CD4-positive, alpha-beta T cell treated with Interferon alpha-2 for 1 hour (primary cell): ENCODE measurements around the gene ANTXR1.

ENCODE experiments used
- DNase-seq, 2 donors: peaks; one replicate each; pipeline ENCODE4 v3.0.0-alpha.2; 2020 to 2022

Gene ANTXR1

DNA sequence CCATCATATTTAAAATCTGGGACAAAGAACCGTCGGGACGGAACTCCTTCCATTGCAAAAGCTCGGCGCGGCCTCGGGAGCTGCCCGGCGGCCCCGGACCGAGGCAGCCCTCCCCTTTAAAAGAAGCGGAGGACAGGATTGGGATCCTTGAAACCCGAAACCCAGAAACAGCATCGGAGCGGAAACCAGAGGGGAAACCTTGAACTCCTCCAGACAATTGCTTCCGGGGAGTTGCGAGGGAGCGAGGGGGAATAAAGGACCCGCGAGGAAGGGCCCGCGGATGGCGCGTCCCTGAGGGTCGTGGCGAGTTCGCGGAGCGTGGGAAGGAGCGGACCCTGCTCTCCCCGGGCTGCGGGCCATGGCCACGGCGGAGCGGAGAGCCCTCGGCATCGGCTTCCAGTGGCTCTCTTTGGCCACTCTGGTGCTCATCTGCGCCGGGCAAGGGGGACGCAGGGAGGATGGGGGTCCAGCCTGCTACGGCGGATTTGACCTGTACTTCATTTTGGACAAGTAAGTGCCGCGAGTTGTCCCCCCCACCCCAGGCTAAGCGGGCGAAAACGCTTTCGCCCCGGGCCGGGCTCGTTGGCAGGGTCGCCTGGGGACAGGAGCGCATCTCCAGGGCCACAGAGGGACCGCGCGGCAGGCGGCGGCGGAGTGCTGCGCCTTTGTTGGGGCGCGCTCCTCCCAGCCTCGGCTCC lies at the start of gene ANTXR1:
ANTXR1 (plus strand) TSS at position 38 of the 698 bp plus-strand sequence; CDS start at position 359, 321 bp downstream.
- DNase-seq: no peak

DNA sequence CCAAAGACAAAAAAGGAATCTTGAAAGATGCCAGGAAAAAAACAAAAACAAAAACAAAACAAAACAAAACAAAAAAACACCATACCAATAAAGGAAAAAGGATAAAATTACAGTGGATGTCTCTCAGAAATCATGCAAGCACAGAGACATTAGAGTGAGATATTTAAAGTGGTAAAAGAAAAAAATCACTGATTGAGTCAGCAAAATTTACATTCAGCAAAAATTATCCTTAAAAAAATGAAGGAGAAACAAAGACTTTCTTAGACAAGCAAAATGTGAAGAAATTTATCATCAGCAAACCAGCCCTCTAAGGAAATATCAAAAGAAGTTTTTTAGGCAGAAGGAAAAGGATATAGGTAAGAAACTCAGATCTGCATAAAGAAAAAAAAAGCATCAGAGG lies 48.7 kb upstream of the ANTXR1 start:
- no peak for DNase-seq

DNA sequence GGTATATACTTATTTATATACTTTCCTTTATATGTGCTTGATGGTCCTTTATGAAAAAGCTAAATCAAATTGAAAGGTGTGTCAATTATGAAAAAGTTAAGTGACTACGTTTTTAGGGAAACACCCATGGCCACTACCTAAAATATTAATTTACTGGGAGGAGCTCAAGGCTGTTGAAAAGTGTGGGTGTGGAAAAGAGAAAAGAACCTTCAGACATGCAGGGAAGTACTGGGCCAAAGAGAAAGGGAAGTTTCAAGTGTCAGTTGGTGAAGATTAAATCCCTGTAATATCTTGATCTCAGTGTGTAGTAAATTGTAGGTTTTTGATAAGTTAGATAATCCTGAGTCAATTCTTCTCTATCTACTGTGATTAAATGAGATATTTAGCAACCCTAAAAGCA lies 44.8 kb upstream of the ANTXR1 start:
- no peak for DNase-seq

DNA sequence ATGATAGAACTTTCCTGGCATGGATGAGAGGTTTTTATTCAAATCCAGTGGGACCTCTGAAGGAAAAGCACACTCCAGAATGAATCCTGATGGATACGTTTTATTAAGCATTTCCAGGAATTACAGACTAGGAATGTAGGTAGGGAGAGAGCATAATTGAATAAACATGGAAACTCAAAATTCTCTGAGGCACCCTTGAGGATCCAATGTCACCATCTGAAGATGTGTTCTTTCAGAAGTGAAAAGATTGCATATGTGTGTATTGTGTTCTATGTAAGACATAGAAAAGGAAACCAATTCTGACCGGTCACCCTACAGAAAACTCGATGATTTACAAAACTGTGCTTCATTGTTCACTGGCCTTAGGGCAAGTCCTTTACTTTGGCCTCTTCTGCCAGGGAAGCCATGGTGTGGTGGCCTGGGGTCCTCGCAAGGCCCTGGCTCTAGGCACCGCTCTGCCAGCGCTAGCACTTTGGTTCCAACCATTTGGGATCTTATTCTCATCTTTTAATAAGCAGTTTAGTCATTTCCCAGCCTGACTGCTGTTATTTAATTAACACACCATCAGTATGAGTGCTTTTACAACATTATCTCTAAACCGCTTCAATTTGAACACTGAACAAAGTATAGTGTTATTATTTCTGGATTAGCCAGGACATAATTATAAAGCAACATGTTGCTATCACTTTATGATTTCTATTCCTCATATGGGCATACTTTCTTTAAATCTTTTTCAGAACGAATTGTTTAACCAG lies 43.1 kb upstream of the ANTXR1 start:
- DNase-seq: no peak

DNA sequence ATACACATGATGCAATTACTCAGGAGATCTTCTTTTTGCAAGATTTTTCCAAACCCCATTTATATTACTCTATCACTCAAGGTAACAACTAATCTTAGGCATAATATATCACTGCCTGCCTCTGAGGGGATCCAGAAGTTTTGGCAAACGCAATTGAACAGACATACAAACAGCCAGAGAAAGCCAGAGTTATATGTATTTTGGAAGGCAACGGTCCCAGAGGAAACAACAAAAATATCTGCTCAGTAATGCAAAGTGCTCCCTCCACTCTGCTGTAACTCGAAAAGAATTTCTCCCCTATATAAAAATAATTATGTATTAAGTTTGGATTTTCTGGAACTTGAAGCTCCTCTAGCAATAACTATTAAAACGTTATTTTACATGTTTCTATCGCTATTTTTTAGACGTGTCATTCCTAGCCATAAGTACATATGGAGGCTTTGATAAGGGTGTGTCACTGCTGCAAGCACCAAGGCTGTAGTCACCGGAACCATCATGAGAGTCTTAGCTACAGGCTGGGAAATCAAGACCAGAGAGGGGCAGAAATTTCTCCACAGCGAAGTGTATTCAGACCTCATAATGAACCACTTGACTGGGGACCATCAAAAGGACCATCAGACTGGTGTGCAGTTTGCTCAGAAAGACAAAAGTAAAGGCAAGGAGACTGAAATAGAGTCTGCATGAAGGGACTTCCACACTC lies 42.3 kb upstream of the ANTXR1 start:
- DNase-seq: no peak

DNA sequence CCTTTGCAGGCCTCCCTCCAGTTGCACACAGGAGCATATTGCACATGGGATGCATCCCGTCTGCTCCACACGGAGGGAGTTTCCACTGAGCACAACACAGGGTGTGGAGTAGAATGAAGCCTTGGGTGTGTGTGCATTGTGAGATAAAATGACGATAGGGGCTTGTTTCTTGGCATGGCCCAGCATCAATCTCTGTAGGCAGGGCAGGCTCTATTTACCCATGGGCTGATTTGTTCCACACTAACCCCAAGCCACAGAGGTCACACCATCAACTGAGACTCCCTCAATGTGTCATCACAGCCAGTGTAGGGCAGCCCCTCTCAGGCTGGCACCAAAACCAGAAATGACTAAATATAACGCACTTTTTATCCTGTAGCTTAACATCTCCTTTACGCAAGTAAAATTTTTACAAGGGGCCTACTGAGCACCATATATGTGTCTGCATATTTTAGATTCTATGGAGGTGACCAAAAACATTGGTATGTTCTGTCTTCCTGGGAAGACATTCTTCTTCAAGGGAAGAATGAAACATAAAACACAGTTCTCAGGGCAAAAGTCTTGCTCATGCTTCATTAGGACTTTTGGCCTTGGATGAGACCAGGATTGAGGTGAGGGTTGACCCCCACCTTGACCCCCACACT lies 41.3 kb upstream of the ANTXR1 start:
- DNase-seq: no peak

DNA sequence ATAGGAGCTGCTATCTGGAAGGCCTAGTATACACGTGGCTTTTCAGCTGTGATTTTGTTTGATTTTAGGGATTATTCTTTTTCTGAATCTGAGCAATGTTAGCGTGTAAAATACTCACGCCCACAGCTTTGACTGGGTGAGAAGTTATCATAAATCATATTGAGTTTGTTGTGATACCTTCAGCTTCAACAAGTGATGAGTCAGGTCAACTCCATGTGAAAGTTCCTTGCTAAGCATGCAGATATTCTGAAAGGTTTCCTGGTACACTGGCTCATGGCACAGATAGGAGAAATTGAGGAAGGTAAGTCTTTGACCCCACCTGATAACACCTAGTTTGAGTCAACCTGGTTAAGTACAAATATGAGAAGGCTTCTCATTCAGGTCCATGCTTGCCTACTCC lies 38.7 kb upstream of the ANTXR1 start, which contains the start of gene GKN1:
GKN1 (plus strand) TSS at position 386 of the 400 bp plus-strand sequence. CDS start 42 bp downstream, outside the sequence.
- no peak for DNase-seq

DNA sequence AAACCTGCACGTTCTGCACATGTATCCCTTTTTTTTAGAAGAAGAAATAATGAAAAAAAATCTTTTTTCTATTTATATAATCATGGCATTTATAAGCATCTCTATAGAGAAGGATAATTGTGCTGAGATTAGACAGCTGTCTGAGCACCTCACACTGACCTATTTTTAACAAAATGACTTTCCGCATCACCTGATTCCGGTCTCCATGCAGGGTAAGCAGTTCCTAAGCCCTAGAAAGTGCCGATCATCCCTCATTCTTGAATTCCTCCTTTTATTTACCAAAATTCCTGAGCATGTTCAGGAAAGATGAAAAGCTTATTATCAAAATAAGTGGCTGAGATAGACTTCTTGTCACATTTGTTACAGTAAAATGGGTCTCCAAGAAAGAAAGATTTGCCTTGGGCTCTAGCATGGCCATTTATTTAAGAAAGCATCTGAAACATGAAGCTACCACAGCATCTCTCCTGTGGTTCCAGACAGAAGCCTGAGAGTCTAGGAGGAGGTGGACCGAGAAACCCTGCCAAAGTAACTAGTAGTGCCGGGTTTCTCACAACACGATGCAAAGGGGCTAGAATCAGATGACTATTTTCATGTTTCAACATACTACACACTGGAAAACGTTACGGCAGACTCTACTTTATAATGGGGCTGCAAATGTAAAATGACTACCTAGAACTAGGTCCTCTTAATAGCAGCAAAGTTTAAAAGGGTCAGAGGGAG lies 37.9 kb upstream of the ANTXR1 start:
- no peak for DNase-seq

DNA sequence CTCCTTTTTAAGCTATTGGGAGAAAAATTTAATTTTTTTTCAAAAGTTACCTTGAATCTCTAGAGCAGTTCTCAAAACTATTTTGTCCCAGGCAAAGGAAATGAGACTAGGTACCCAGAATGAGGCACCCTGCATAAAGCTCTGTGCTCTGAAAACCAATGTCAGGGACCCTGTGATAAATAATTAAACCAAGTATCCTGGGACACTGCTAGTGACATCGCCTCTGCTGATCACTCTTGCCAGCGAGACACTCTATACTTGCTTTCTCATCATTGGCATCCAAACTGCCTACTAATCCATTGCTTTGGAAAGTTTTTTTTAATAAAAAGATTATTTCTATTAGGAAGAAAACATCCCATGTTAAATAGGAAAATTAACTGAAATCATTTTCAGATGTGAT lies 37.1 kb upstream of the ANTXR1 start:
- no peak for DNase-seq

DNA sequence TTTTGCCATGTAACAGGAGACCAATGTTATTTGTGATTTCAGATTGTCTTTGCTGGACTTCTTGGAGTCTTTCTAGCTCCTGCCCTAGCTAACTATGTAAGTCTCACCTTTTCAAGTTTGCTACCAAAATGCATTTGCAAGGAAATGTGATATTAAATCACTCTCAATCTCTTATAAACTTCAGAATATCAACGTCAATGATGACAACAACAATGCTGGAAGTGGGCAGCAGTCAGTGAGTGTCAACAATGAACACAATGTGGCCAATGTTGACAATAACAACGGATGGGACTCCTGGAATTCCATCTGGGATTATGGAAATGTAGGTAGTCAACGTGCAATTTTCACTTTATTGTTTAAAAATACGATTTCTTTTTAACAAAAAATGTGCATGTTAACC lies 35.5 kb upstream of the ANTXR1 start:
- no peak for DNase-seq

DNA sequence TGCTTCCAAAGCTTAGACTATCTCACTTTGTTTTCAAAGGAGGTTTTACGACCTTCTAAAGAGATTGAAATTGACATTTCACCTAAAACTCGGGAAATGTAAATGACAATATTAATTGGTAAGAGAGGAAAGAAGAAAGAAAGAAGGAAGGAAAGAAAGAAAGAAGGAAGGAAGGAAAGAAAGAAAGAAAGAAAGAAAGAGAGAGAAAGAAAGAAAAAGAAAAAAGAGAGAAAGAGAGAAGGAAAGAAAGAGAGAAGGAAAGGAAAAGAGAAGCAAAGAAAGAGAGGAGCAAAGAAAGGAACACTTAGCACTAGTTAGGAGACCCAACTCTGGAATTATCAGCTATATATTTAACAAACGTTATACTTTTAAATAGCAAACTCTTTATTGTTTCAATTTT lies 34.9 kb upstream of the ANTXR1 start:
- DNase-seq: no peak

DNA sequence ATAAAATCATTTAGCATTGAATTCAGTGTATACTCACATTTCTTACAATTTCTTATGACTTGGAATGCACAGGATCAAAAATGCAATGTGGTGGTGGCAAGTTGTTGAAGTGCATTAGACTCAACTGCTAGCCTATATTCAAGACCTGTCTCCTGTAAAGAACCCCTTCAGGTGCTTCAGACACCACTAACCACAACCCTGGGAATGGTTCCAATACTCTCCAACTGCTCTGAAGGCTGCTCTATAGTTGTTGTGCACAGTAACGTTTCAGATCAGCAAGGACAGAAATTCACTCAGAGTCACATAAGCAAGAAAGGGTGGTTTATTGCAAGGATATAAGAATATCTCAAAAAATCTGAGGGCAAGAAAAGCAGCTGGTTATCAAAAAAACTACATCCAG lies 32.0 kb upstream of the ANTXR1 start:
- no peak for DNase-seq

DNA sequence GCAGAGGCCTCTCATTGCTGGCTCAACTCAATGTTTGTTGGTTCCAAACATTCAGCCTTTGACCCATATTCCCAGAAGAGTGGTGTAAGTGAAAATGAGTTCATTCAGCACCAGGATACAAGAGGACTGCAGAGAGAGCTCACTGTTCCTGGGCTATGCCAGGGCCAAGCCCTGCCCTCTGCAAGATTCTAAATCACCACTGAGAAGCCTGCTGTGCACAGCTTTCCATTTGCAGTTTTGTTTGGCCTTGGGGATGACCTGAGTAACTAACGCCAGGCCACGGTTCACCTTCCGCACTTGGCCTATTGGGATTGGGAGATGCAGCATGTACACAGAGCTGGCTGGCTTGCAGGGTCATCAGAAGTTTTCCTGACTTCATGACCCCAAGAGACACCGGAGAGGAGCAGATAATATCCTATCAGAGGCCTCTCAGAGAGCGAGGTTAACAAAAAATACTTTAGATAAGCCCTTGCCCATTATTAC lies 25.9 kb upstream of the ANTXR1 start:
- DNase-seq: no peak

DNA sequence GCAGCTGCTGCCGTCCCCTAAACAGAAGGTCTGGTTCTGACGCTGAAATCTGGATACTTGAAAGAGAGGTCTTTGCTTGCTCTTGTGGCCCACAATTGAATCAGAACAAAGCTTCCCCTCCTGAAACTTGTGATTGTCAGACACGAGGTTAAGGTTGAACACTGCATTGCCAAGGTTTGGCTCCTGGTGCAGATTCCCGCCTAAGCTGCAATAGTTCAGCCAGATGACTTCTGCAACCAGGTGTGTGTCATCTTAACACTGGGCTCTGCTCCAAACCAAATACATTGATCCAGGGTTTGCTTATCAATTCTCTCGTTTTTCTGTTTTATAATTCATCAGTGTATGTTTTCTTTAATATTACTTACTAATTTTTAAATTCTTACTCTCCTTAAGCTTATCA lies 23.9 kb upstream of the ANTXR1 start:
- no peak for DNase-seq

DNA sequence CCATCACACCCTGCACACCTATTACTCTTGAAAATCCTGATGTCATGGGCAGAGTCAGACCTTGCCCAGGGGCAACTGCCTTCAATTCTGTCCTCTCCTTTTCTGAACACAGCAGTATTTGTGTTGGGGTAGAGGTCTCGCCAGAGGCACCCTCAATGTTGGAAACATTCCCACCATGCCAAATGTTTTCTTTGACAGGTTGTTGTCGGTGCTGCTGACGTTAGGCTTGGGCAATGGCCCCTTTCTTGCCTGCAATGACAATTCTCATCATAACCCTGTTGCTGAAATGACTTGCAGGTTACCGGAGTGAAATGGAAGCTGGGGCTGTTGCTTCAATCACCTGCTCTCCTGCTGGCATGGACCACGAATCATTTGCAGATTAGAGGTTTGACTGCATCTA lies 20.6 kb upstream of the ANTXR1 start:
- no peak for DNase-seq

DNA sequence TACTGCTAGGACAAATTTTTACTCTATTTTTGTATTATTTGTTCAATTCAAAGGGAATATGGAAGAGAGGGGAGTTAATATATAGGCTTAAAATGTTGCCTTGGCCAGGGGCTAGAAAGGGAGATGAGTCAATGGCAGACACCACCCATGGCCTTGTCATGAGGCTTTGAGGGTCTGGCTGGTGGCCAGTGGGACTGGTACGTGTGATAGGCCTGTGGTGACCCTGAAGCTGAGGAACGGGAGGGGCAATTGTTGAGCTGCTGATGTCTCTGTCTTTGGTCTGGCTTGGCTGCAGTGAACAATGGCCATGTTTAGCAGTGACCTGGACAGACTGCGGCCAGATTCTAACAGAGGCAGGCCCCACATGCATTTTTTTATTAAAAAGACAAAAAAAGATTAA lies 20.0 kb upstream of the ANTXR1 start:
- DNase-seq: no peak

DNA sequence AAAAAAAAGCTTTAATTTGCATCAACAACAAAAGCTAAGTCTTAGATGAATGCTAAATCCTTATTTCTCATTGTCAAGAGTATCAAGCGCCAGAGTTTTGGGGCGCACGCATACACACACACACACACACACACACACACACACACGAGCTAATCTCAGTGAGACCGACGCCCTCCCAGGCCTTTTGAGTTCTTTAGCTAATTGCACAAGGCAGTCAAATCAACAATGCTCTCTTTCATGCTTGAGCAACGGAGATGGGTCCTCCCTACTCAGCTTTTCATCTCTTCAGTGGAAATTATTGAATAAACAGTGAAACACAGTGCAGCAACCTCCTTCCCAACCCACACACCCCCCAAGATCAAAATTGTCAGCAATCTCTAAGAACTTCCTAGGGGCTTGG lies 19.3 kb upstream of the ANTXR1 start:
- DNase-seq: no peak

DNA sequence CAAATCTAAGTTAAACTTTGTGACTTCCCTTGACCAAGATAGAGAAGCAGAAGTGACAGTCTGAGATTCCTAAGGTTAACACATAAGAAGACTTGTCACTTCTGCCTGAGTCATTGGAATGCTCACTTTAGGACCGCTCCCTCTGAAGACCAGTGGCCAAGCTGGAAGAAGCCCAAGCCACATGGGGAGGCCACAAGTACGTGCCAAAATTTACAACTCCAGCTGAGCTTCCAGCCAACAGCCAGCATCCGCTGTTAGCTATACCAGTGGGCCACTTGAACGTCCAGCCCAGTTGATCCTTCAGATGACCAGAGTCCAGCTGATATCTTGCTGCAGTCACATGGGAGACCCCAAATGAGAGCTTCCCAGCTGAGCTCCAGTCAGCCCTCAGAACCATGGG lies 18.1 kb upstream of the ANTXR1 start:
- DNase-seq: no peak

DNA sequence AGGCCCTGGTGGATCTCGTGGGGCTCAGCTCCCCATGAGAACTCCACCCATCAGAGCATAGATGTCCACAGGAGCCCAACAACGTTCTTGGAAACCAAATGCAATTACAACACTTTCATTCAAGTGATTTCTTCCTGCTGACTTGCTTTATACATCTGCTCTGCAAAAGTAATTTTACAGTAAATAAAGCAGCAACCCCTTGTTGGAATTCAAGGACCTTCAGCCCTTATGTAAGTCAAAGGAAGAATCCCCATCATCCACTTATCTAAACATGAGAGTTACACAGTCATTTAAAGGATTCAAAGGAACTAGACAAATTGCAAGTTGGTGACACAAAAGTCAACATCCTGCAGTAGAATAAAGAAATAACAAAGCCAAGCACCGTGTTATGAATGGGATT lies 17.1 kb upstream of the ANTXR1 start:
- DNase-seq: no peak

DNA sequence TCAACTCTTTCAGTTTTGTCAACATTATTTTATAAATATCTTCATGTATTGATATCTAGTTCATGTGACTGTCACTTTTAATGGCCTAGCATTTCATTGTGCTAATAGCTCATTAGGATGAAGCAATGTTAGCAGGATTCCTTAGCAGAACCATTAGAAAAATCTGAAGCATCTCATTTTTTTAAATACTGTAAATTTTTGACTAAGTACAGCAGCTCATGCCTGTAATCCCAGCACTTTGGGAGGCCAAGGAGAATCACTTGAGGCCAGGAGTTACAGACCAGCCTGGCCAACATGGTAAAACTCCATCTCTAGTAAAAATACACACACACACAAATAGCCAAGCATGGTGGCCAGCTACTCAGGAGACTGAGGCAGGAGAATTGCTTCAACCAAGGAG lies 15.6 kb upstream of the ANTXR1 start:
- DNase-seq: no peak

DNA sequence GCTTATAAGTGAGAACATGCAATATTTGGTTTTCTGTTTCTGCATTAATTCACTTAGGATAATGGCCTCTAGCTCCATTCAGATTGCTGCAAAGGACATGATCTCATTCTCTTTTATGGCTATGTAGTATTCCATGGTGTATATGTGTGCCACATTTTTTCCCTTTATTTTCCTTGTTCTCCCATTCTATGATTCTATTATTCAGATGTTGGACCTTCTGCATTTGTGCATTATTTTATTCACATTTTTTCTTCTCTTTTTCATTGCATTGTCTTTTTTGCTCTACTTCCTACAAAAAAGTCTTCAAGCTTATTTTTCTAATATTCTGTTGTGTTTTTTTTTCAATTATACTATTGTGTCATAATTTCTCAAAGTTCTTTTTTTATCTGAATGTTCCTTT lies 11.1 kb upstream of the ANTXR1 start:
- DNase-seq: no peak

DNA sequence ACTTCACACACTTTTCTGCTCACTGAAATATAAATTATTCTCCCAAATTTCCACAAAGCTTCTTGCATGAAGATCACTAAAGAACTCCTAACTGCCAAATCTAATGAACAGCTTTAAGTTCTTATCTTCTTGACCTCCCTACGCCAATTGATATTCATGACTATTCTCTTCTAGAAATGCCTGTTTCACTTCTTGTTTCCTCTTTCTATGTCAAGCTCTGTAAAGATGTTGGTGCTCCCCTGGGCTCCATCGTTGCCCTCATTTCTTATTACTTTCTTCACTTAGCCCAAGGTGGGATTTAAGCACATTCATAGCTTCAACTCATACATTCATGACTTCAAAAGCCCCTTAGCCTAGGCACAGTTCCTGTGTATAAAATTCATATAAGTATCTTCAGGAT lies 9.2 kb upstream of the ANTXR1 start:
- DNase-seq: no peak

DNA sequence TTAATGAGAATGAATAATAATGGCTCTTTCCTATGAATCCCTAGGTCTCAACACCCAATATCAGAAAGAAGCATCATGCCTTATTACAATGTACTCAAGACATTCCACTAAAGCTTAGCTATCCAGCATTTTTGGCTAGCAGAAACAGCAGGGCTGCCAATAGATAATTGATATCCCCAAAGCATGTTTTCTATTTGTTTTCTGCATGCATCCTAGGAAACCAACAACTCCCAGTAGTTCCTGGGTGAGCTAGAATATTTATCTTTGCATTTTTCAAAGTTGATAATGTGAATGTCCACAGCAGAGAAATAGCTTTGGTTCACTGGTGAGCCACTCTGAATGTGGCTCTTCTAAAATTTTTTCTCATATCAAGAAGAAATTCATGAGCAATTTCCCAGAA lies 5.8 kb upstream of the ANTXR1 start:
- no peak for DNase-seq
